Measurements from ENCODE around the gene GLIS1.

DNA sequence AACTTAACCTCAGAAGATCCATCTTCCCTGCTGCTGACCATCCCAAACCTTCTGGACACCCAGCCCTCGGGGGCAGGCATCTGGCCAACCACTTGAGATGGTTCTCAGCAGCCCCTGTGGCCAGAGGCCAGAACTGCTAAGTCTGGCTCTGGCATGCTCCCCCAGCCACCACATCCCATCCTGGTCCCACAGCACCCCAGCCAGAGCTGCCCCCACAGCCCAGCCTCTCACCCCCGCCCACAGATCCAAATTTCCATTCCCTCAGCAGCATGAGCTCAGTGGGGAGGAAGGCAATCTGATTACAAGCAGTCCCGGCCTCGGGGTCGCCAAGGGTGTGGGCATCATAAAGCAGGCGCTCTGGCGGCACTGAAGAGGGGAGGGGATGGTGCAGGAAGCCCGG is 45.6 kb downstream of the GLIS1 start:
- TF ChIP-seq, protein P1, sequence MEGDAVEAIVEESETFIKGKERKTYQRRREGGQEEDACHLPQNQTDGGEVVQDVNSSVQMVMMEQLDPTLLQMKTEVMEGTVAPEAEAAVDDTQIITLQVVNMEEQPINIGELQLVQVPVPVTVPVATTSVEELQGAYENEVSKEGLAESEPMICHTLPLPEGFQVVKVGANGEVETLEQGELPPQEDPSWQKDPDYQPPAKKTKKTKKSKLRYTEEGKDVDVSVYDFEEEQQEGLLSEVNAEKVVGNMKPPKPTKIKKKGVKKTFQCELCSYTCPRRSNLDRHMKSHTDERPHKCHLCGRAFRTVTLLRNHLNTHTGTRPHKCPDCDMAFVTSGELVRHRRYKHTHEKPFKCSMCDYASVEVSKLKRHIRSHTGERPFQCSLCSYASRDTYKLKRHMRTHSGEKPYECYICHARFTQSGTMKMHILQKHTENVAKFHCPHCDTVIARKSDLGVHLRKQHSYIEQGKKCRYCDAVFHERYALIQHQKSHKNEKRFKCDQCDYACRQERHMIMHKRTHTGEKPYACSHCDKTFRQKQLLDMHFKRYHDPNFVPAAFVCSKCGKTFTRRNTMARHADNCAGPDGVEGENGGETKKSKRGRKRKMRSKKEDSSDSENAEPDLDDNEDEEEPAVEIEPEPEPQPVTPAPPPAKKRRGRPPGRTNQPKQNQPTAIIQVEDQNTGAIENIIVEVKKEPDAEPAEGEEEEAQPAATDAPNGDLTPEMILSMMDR (IDR thresholded peaks at IDR 0.05; ENCODE audit: control extremely low read depth in 1 of 3, insufficient read depth in 1 of 3, low read depth in 1 of 3, low read length in 3 of 3): 0 out of 4 replicates have a peak, but pooled peaks of 1 of the 3 experiments have one; percentile 3
- TF ChIP-seq EP300 (IDR thresholded peaks at IDR 0.05; ENCODE audit: borderline replicate concordance in 1 of 2, low read depth in 2 of 2, low read length in 2 of 2): no peak
- no peak for TF ChIP-seq TAF1 (IDR thresholded peaks at IDR 0.05; ENCODE audit: low read depth, low read length)
- TF ChIP-seq EZH2 (IDR thresholded peaks at IDR 0.05; ENCODE audit: low read depth, low read length, severe bottlenecking): no peak
- no peak for TF ChIP-seq JUND (IDR thresholded peaks at IDR 0.05; ENCODE audit: low read length)
- no peak for TF ChIP-seq POLR2A (IDR thresholded peaks at IDR 0.05; ENCODE audit: control extremely low read depth in 1 of 2, low read depth in 2 of 2, low read length in 2 of 2)
- TF ChIP-seq GABPA (IDR thresholded peaks at IDR 0.05; ENCODE audit: borderline replicate concordance, insufficient read depth, low read length): no peak
- no peak for TF ChIP-seq CHD1 (IDR thresholded peaks at IDR 0.05; ENCODE audit: low read depth, low read length)

All from H1 (cell line).